HepG2 (cell line): ENCODE data around the gene MYO1E. TPM values are rescaled to one million over a fixed set of nuclear protein-coding genes. Genes with fewer than 3 reads are reported as not detected.
A peak's percentile ranks its signal among the peaks of the same experiment; 100 is the strongest.

ENCODE experiments used
- CHD2 ChIP-seq: IDR thresholded peaks from 2 replicates; pipeline ENCODE4 v1.6.1; 2011; ENCODE audit warnings: low read depth, low read length, improper control_type of control experiment
- GLI4 ChIP-seq: sonication (generic); formaldehyde crosslinking; IDR thresholded peaks from 2 replicates; pipeline ENCODE4 v1.5.1; 2020; ENCODE audit warnings: missing genetic modification reagents, mild to moderate bottlenecking, moderate library complexity, borderline replicate concordance
- HCFC1 ChIP-seq: fragments of 150-350 bp; IDR thresholded peaks from 2 replicates; pipeline ENCODE4 v1.6.1; 2014; ENCODE audit warnings: low read depth, low read length
- HDAC1 ChIP-seq: sonication (generic); formaldehyde crosslinking; IDR thresholded peaks from 2 replicates; pipeline ENCODE4 v1.5.1; 2020; ENCODE audit warnings: mild to moderate bottlenecking, missing genetic modification reagents
- MBD4 ChIP-seq: IDR thresholded peaks from 2 replicates; pipeline ENCODE4 v1.6.1; 2012; ENCODE audit warnings: low read length, inconsistent platforms, borderline replicate concordance
- NKX3-1 ChIP-seq: sonication (generic); formaldehyde crosslinking; IDR thresholded peaks from 2 replicates; pipeline ENCODE4 v1.5.0; 2020; ENCODE audit warnings: missing genetic modification reagents
- NR2F1 ChIP-seq, 2 experiments: fragments of 450-650 bp in 1 of 2; formaldehyde crosslinking in 1 of 2; IDR thresholded peaks; 2 replicates each; pipeline versions ENCODE4 v1.5.0 to v1.6.1; 2016 to 2020; ENCODE audit warnings: mild to moderate bottlenecking in 1 of 2, missing compliant biosample characterization in 1 of 2, missing genetic modification reagents in 1 of 2, moderate library complexity in 1 of 2
- PCBP1 ChIP-seq: fragments of 200-400 bp; formaldehyde crosslinking; IDR thresholded peaks from 2 replicates; pipeline ENCODE4 v1.6.1; 2017; ENCODE audit warnings: mild to moderate bottlenecking, low read depth, low read length, borderline replicate concordance
- POGK ChIP-seq: sonication (generic); formaldehyde crosslinking; conservative IDR thresholded peaks from 2 replicates; pipeline ENCODE4 v1.8.0; 2022; ENCODE audit warnings: mild to moderate bottlenecking, moderate library complexity, missing genetic modification reagents
- SMAD3 ChIP-seq: sonication (generic); formaldehyde crosslinking; IDR thresholded peaks from 2 replicates; pipeline ENCODE4 v1.4.0; 2020; ENCODE audit warnings: missing genetic modification reagents
- SNAPC2 ChIP-seq: sonication (generic); formaldehyde crosslinking; IDR thresholded peaks from 2 replicates; pipeline ENCODE4 v1.8.1; 2022; ENCODE audit warnings: mild to moderate bottlenecking, missing genetic modification reagents
- SRSF9 ChIP-seq: fragments of 200-400 bp; formaldehyde crosslinking; IDR thresholded peaks from 2 replicates; pipeline ENCODE4 v1.6.1; 2018; ENCODE audit warnings: borderline replicate concordance, mild to moderate bottlenecking, low read depth, low read length; ENCODE audit not compliant: insufficient read depth, poor library complexity, severe bottlenecking
- ZBED4 ChIP-seq: sonication (generic); formaldehyde crosslinking; IDR thresholded peaks from 2 replicates; pipeline ENCODE4 v1.4.0; 2020; ENCODE audit warnings: missing genetic modification reagents, borderline replicate concordance
- ZMYM4 ChIP-seq: sonication (generic); formaldehyde crosslinking; IDR thresholded peaks from 2 replicates; pipeline ENCODE4 v1.8.1; 2023; ENCODE audit warnings: mild to moderate bottlenecking, missing genetic modification reagents
- ZNF124 ChIP-seq: sonication (generic); formaldehyde crosslinking; IDR thresholded peaks from 2 replicates; pipeline ENCODE4 v1.4.0; 2020; ENCODE audit warnings: missing genetic modification reagents
- ZNF441 ChIP-seq: sonication (generic); formaldehyde crosslinking; IDR thresholded peaks from 2 replicates; pipeline ENCODE4 v1.7.0; 2021; ENCODE audit warnings: missing genetic modification reagents, borderline replicate concordance
- ZNF691 ChIP-seq: sonication (generic); formaldehyde crosslinking; IDR thresholded peaks from 2 replicates; pipeline ENCODE4 v1.4.0; 2020; ENCODE audit warnings: missing genetic modification reagents, low read depth, mild to moderate bottlenecking, borderline replicate concordance
- ZNF780A ChIP-seq: sonication (generic); formaldehyde crosslinking; IDR thresholded peaks from 2 replicates; pipeline ENCODE4 v1.8.0; 2022; ENCODE audit warnings: mild to moderate bottlenecking, missing genetic modification reagents, moderate library complexity
- polyA plus RNA-seq, 8 experiments: library from polyadenylated mRNA; depleted of rRNA in 3 of 8; stranded (reverse) in 7 of 8; unstranded in 1 of 8; fragments of >200 nt; fragmentation: Illumina TruSeq in 4 of 8; extraction: Trizol in 4 of 8; gene quantifications; 2 replicates each; pipeline versions ENCODE4 v1.2.1 to v1.2.3, GENCODE V29; 2011 to 2016; ENCODE audit warnings: low read depth in 4 of 8, missing spikeins in 1 of 8, mixed read lengths in 1 of 8; ENCODE audit not compliant: insufficient read depth in 1 of 8
- total RNA-seq, 5 experiments: library from RNA; depleted of rRNA; stranded (reverse); fragments of >200 nt; fragmentation: Illumina TruSeq; extraction: Trizol; gene quantifications; 2 replicates each; pipeline ENCODE4 v1.2.3, GENCODE V29; 2016; ENCODE audit warnings: low read depth in 1 of 5
- TF ChIP-seq, protein P1 (sequence below), 2 experiments: sonication (generic) in 1 of 2; formaldehyde crosslinking in 1 of 2; IDR thresholded peaks; 2 replicates each; pipeline versions ENCODE4 v1.4.0 to v1.6.1; 2018 to 2020; ENCODE audit warnings: missing genetic modification reagents in 2 of 2, borderline replicate concordance in 1 of 2, low read depth in 1 of 2, mild to moderate bottlenecking in 1 of 2, missing biosample characterization in 1 of 2
- TF ChIP-seq, protein P2 (sequence below): sonication (generic); formaldehyde crosslinking; IDR thresholded peaks from 2 replicates; pipeline ENCODE4 v1.5.1; 2020; ENCODE audit warnings: mild to moderate bottlenecking, missing genetic modification reagents, borderline replicate concordance

The MYO1E gene
- total and polyA plus RNA-seq, 2 of the 13 experiments (the other 11 are each of a cell fraction or from before 2014, with no cell fraction given) = 15.7 to 25.1 TPM

GRCh38 chr15:59138243-59138642 lies 234.4 kb downstream of the MYO1E start (continued):
- TF ChIP-seq, protein P1, sequence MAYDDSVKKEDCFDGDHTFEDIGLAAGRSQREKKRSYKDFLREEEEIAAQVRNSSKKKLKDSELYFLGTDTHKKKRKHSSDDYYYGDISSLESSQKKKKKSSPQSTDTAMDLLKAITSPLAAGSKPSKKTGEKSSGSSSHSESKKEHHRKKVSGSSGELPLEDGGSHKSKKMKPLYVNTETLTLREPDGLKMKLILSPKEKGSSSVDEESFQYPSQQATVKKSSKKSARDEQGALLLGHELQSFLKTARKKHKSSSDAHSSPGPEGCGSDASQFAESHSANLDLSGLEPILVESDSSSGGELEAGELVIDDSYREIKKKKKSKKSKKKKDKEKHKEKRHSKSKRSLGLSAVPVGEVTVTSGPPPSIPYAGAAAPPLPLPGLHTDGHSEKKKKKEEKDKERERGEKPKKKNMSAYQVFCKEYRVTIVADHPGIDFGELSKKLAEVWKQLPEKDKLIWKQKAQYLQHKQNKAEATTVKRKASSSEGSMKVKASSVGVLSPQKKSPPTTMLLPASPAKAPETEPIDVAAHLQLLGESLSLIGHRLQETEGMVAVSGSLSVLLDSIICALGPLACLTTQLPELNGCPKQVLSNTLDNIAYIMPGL (CRISPR knock-in tag; IDR thresholded peaks at IDR 0.05; ENCODE audit: borderline replicate concordance in 1 of 2, low read depth in 1 of 2) = peak in 1 of 2 experiments; percentile 71; a peak in 2 of 4 replicates
- TF ChIP-seq SNAPC2 (CRISPR knock-in tag) = no peak
- TF ChIP-seq ZNF124 (CRISPR knock-in tag) = 0 out of 2 replicates have a peak, but pooled peaks have one; percentile 32
- no peak for TF ChIP-seq ZNF780A (CRISPR knock-in tag)
- no peak for TF ChIP-seq MBD4
- TF ChIP-seq, protein P2, sequence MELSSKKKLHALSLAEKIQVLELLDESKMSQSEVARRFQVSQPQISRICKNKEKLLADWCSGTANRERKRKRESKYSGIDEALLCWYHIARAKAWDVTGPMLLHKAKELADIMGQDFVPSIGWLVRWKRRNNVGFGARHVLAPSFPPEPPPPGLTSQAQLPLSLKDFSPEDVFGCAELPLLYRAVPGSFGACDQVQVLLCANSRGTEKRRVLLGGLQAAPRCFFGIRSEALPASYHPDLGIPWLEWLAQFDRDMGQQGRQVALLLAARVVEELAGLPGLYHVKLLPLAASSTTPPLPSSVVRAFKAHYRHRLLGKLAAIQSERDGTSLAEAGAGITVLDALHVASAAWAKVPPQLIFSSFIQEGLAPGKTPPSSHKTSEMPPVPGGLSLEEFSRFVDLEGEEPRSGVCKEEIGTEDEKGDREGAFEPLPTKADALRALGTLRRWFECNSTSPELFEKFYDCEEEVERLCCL (CRISPR knock-in tag) = no peak
- TF ChIP-seq ZNF691 = no peak
- no peak for TF ChIP-seq NKX3-1 (CRISPR knock-in tag)
- TF ChIP-seq ZBED4 (CRISPR knock-in tag) = no peak
- no peak for TF ChIP-seq SMAD3 (CRISPR knock-in tag)
- no peak for TF ChIP-seq GLI4
- TF ChIP-seq POGK (CRISPR knock-in tag) = no peak
- TF ChIP-seq ZNF441 (CRISPR knock-in tag) = no peak
- TF ChIP-seq HDAC1 (CRISPR knock-in tag) = no peak
- no peak for TF ChIP-seq PCBP1
- TF ChIP-seq SRSF9 = no peak
- TF ChIP-seq NR2F1 (CRISPR knock-in tag; IDR thresholded peaks at IDR 0.05) = no peak
- no peak for TF ChIP-seq HCFC1
- peak; percentile 78 for TF ChIP-seq ZMYM4
- TF ChIP-seq CHD2 = no peak
